GM13977 (cell line): ENCODE results near the gene LHB.

Experiments
- DNase-seq: peaks from one replicate; pipeline ENCODE4 v3.0.0; 2012; ENCODE audit warnings: low spot score
- CTCF ChIP-seq: IDR thresholded peaks from 2 replicates; pipeline ENCODE4 v1.5.1; 2012; ENCODE audit warnings: mild to moderate bottlenecking, control low read depth; ENCODE audit not compliant: insufficient read depth; ENCODE audit errors: extremely low read depth, missing control alignments
- in situ Hi-C: fragments of 300-500 bp; cut with MboI; formaldehyde crosslinking; loops from one replicate; pipeline ENCODE4 v1.12.0; 2022; ENCODE audit warnings: low sequenced_read_pairs, low pct_unique_long_range_greater_than_20kb, mixed read lengths, inconsistent platforms; ENCODE audit not compliant: unreplicated experiment

LHB gene

GRCh38 chr19:48975947-48976847 is 40.7 kb downstream of the LHB start:
- no peak for TF ChIP-seq CTCF
- in situ Hi-C loops = no loop called here
- DNase-seq = no peak

- DNase-seq = peak; percentile 81
- in situ Hi-C loops = loop anchor here (25.0 kb wide), 2 partner anchors 109 to 334 kb away; partner anchors contain the start of genes CA11, DBP, PLEKHA4 and PPP1R15A
- peak; percentile 95 for TF ChIP-seq CTCF
Measured at GRCh38 chr19:48970923-48971395, 45.9 kb downstream of the LHB start.

- no peak for TF ChIP-seq CTCF
- no peak for DNase-seq
- in situ Hi-C loops = loop anchor here (25.0 kb wide), 2 partner anchors 108 to 333 kb away; partner anchors contain the start of genes CA11, DBP, PLEKHA4 and PPP1R15A
Measured at GRCh38 chr19:48970139-48970766, 46.6 kb downstream of the LHB start.

- no peak for DNase-seq
Measured at GRCh38 chr19:48969276-48970138, 47.4 kb downstream of the LHB start.

GRCh38 chr19:48968813-48969218 is 48.1 kb downstream of the LHB start:
- no peak for DNase-seq
- in situ Hi-C loops = loop anchor here (25.0 kb wide), 2 partner anchors 107 to 332 kb away; partner anchors contain the start of genes CA11, DBP, PLEKHA4 and PPP1R15A
- no peak for TF ChIP-seq CTCF

More at GRCh38 chr19:48969276-48970138, 47.4 kb downstream of the LHB start:
- no peak for TF ChIP-seq CTCF
- in situ Hi-C loops = loop anchor here (25.0 kb wide), 2 partner anchors 107 to 332 kb away; partner anchors contain the start of genes CA11, DBP, PLEKHA4 and PPP1R15A
